ENCODE data around the gene B9D1.
A peak's percentile ranks its signal among the peaks of the same experiment; 100 is the strongest.

- TF ChIP-seq CTCF (IDR thresholded peaks at IDR 0.05 in 4 of 5, conservative IDR thresholded peaks at IDR 0.05 in 1 of 5) (peak; percentile 99), POLR2A (IDR thresholded peaks at IDR 0.05) (peak in 1 of 2 donors; percentile 44)
Measured at GRCh38 chr17:19362277-19363113, at the start of gene B9D1.
